H7 (cell line): ENCODE data around the gene ZNF569. TPM values are rescaled to one million over a fixed set of nuclear protein-coding genes. Genes with fewer than 3 reads are reported as not detected.
A peak's percentile ranks its signal among the peaks of the same experiment; 100 is the strongest.
"Not testable (repeated sequence)": the region's sequence is repeated elsewhere in the genome, so short reads cannot be mapped to it uniquely, and the experiment has no call there.

Experiments
- DNase-seq: peaks from one replicate; pipeline ENCODE4 v3.0.0; 2012
- H3K27me3 ChIP-seq: 2 replicates; pipeline ENCODE4 v1.6.0; 2011; ENCODE audit warnings: mild to moderate bottlenecking, low read length; ENCODE audit not compliant: control insufficient read depth, insufficient read depth
- H3K36me3 ChIP-seq: replicated peaks from 2 replicates; pipeline ENCODE4 v1.5.1; 2011; ENCODE audit warnings: low read length; ENCODE audit not compliant: control insufficient read depth, insufficient read depth
- H3K4me3 ChIP-seq: 2 replicates; pipeline ENCODE4 v1.5.1; 2011; ENCODE audit warnings: low read depth, mild to moderate bottlenecking, control low read depth, low read length, moderate library complexity; ENCODE audit not compliant: insufficient read depth
- total RNA-seq: library from RNA; depleted of rRNA; stranded (reverse); fragments of >200 nt; shearing (Covaris generic); gene quantifications from 2 replicates; pipeline ENCODE4 v1.2.3, GENCODE V29; 2014

The ZNF569 gene
- total RNA-seq, 1 experiment from 2014 or later, result 7.4 TPM

GRCh38 chr19:37466277-37466797, 907 bp downstream of the ZNF569 start:
- H3K4me3 ChIP-seq, result peak overlapping the region; percentile 85
- no peaks in the 10 kb centered on the region; the same call in none of the 2 replicates for H3K36me3 ChIP-seq
- no peaks in the 10 kb centered on the region for H3K27me3 ChIP-seq
- no peak for DNase-seq

GRCh38 chr19:37452500-37453245, 14.6 kb downstream of the ZNF569 start:
- Histone ChIP-seq H3K36me3 (0 out of 2 replicates have a peak, but pooled peaks cover 1% of the 10 kb centered on the region), H3K4me3 (no peak overlapping the region), H3K27me3 (no peaks in the 10 kb centered on the region)
- DNase-seq, result no peak

- Histone ChIP-seq H3K27me3 (no peaks in the 10 kb centered on the region), H3K4me3 (no peak overlapping the region), H3K36me3 (no peaks in the 10 kb centered on the region; the same call in none of the 2 replicates)
- DNase-seq, result no peak
These were observed 53.7 kb downstream of the ZNF569 start for GRCh38 chr19:37413313-37414084.

GRCh38 chr19:37412700-37413099, 54.5 kb downstream of the ZNF569 start:
- DNase-seq, result no peak
- Histone ChIP-seq H3K27me3 (no peaks in the 10 kb centered on the region), H3K4me3 (no peak overlapping the region), H3K36me3 (no peaks in the 10 kb centered on the region; the same call in none of the 2 replicates)

- not testable (repeated sequence) for DNase-seq, H3K36me3 ChIP-seq, H3K4me3 ChIP-seq, H3K27me3 ChIP-seq
These were observed 61.0 kb downstream of the ZNF569 start for GRCh38 chr19:37406140-37406846.

- no peaks in the 10 kb centered on the region for H3K36me3 ChIP-seq
- DNase-seq, result no peak
- no peaks in the 10 kb centered on the region for H3K27me3 ChIP-seq
- H3K4me3 ChIP-seq, result no peak overlapping the region
These were observed 63.8 kb downstream of the ZNF569 start for GRCh38 chr19:37403403-37403802.

- no peak for DNase-seq
- no peaks in the 10 kb centered on the region for H3K27me3 ChIP-seq
- H3K36me3 ChIP-seq, result no peaks in the 10 kb centered on the region
- H3K4me3 ChIP-seq, result no peak overlapping the region
These were observed 66.2 kb downstream of the ZNF569 start for GRCh38 chr19:37401078-37401477.

GRCh38 chr19:37391399-37391798, 75.8 kb downstream of the ZNF569 start:
- not testable (repeated sequence) for DNase-seq, H3K36me3 ChIP-seq, H3K27me3 ChIP-seq, H3K4me3 ChIP-seq

GRCh38 chr19:37389234-37389633, 78.0 kb downstream of the ZNF569 start:
- Histone ChIP-seq H3K27me3 (no peaks in the 10 kb centered on the region), H3K4me3 (no peak overlapping the region), H3K36me3 (peaks cover 4% of the 10 kb centered on the region)
- no peak for DNase-seq

- DNase-seq, result peak; percentile 97
- Histone ChIP-seq H3K4me3 (peak within 1 kb of the TSS; percentile 75), H3K27me3 (no peaks in the 10 kb centered on the region), H3K36me3 (no peaks in the 10 kb centered on the region)
These were observed 96.2 kb downstream of the ZNF569 start, which contains the start of gene ZNF527 for GRCh38 chr19:37370880-37371661. Gene ZNF527 (plus strand): TSS chr19:37371099. CDS start chr19:37374199, 3,100 bp downstream.

- H3K27me3 ChIP-seq, DNase-seq, H3K36me3 ChIP-seq: not testable (repeated sequence)
- peak overlapping the region; percentile 75 for H3K4me3 ChIP-seq
These were observed 96.8 kb downstream of the ZNF569 start for GRCh38 chr19:37370386-37370879.

GRCh38 chr19:37362733-37363132, 104.5 kb downstream of the ZNF569 start:
- peaks cover 13% of the 10 kb centered on the region for H3K36me3 ChIP-seq
- no peaks in the 10 kb centered on the region for H3K27me3 ChIP-seq
- peak; percentile 59 for DNase-seq
- no peak overlapping the region for H3K4me3 ChIP-seq

- H3K27me3 ChIP-seq, result no peaks in the 10 kb centered on the region
- peaks cover 13% of the 10 kb centered on the region for H3K36me3 ChIP-seq
- H3K4me3 ChIP-seq, result no peak overlapping the region
- no peak for DNase-seq
These were observed 105.2 kb downstream of the ZNF569 start for GRCh38 chr19:37361994-37362393.
